ENCODE measurements around the gene CA12.

CA12 gene

DNA sequence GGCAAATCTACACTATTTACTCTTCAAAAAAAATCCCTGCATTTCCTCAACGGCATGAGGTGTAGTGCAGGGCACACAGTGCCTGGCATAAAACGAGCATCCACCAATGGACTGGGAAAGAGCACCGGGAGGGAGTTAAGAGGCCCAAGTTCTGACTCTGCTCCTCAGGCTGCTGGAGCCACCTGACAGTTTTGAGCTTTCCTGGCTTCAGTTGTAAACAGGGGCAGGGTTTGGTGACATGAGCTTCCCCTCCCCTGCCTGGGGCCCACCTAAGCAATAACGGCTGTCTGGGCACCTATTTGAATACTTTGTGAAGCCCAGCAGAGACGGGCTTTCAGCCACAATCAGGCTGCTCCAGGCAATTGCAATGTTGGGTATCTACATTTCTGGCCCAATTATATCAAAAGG lies 16.4 kb downstream of the CA12 start:
- no peak overlapping the region for H3K4me3 ChIP-seq (ENCODE audit: insufficient read depth in 1 of 2, low read depth in 1 of 2, low read length in 2 of 2)
- no peak overlapping the region for H3K23ac ChIP-seq (ENCODE audit: low read length in 2 of 2)
- no peak overlapping the region for H2BK15ac ChIP-seq (ENCODE audit: low read depth, poor library complexity, severe bottlenecking)
- H3K27ac ChIP-seq (ENCODE audit: low read length, poor library complexity, severe bottlenecking), result no peak overlapping the region
- H3K4ac ChIP-seq (ENCODE audit: low read depth in 1 of 2, low read length in 2 of 2), result no peak overlapping the region
- H3K9me3 ChIP-seq (ENCODE audit: control insufficient read depth, low read length), result no peaks in the 10 kb centered on the region
- H2BK12ac ChIP-seq (ENCODE audit: low read length in 2 of 2), result no peak overlapping the region
- no peak for DNase-seq
- H2AK5ac ChIP-seq (ENCODE audit: low read length, severe bottlenecking), result no peak overlapping the region
- H3K4me1 ChIP-seq (ENCODE audit: control insufficient read depth, insufficient read depth, low read depth, low read length), result peaks cover 17% of the 10 kb centered on the region
- no peak overlapping the region for H3K9ac ChIP-seq (ENCODE audit: low read length)
- no peaks in the 10 kb centered on the region for H3K27me3 ChIP-seq (ENCODE audit: control insufficient read depth in 1 of 2, insufficient read depth in 1 of 2, low read length in 2 of 2)
- H3K79me1 ChIP-seq (replicated peaks; ENCODE audit: low read length, poor library complexity, severe bottlenecking), result peaks cover 4% of the 10 kb centered on the region
- H2AFZ ChIP-seq (ENCODE audit: low read depth, low read length), result no peak overlapping the region
- no peak overlapping the region for H3K4me2 ChIP-seq (ENCODE audit: low read length, poor library complexity, severe bottlenecking)
- H4K91ac ChIP-seq (ENCODE audit: low read length), result no peak overlapping the region
- peaks cover 0 to 65% of the 10 kb centered on the region in 2 experiments for H3K36me3 ChIP-seq (ENCODE audit: control insufficient read depth in 1 of 2, insufficient read depth in 2 of 2, low read depth in 1 of 2, low read length in 2 of 2)
- WGBS, result 83% methylated on average over 5 of the region's 5 CpGs
- no peak overlapping the region for H4K8ac ChIP-seq (ENCODE audit: low read length)
- no peak overlapping the region for H3K14ac ChIP-seq (ENCODE audit: low read length in 2 of 2)
- H3K18ac ChIP-seq (ENCODE audit: low read depth in 1 of 2, low read length in 2 of 2), result no peak overlapping the region
- H2BK5ac ChIP-seq (ENCODE audit: low read depth, low read length, poor library complexity, severe bottlenecking), result no peak overlapping the region
- no peak overlapping the region for H2BK120ac ChIP-seq (ENCODE audit: low read depth, low read length)

DNA sequence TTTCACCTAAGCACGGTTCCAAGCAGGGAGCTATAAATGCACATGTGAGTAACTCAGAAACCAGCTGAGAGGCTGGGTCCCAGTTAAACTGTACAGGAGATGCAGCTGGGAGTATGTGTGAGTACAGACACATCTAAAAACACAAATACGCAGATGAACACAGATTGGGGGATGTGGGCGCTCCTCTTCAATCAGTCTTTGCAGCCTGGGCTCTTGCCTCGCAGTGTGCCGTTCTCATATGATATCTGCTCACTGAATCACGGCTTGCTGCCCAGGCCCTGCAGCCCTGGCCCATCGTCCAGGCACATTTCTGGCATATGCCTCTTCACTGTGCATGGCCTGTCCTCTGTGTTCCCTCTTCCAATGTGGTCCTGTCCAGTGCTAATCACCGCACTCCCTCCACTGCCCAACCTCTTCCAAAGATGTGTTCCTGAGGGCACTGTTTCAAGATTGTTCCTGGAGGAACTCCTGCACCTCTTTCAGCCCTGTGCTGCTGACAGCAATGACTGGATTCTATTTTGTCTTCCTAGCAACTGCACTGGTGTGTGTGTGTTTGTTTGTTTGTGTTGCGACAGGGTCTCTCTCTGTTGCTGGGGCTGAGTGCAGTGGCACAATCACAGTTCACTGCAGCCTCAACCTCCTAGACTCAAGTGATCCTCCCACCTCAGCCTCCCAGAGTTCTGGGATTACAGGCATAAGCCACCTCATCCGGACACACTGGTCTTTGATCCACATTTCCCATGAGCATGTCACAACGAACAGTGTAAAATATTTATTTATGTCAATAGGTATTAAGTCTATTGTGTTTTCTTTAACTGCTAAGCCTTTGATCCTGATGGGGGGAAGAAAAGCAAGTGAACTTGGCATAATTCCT lies 17.0 kb downstream of the CA12 start:
- DNase-seq, result peak; percentile 73
- Histone ChIP-seq H3K4ac (ENCODE audit: low read depth in 1 of 2, low read length in 2 of 2) (peak overlapping the region in 1 of 2 experiments; percentile 66), H3K79me1 (replicated peaks; ENCODE audit: low read length, poor library complexity, severe bottlenecking) (peaks cover 4% of the 10 kb centered on the region), H3K4me3 (ENCODE audit: insufficient read depth in 1 of 2, low read depth in 1 of 2, low read length in 2 of 2) (no peak overlapping the region), H3K4me1 (ENCODE audit: control insufficient read depth, insufficient read depth, low read depth, low read length) (peaks cover 17% of the 10 kb centered on the region), H3K18ac (ENCODE audit: low read depth in 1 of 2, low read length in 2 of 2) (no peak overlapping the region), H3K9ac (ENCODE audit: low read length) (no peak overlapping the region), H2BK120ac (ENCODE audit: low read depth, low read length) (no peak overlapping the region), H2AK5ac (ENCODE audit: low read length, severe bottlenecking) (peak overlapping the region; percentile 30), H3K14ac (ENCODE audit: low read length in 2 of 2) (no peak overlapping the region), H2BK12ac (ENCODE audit: low read length in 2 of 2) (no peak overlapping the region), H3K23ac (ENCODE audit: low read length in 2 of 2) (no peak overlapping the region), H3K36me3 (ENCODE audit: control insufficient read depth in 1 of 2, insufficient read depth in 2 of 2, low read depth in 1 of 2, low read length in 2 of 2) (peaks cover 0 to 71% of the 10 kb centered on the region in 2 experiments), H2AFZ (ENCODE audit: low read depth, low read length) (no peak overlapping the region), H3K27ac (ENCODE audit: low read length, poor library complexity, severe bottlenecking) (no peak overlapping the region), H4K8ac (ENCODE audit: low read length) (peak overlapping the region; percentile 8), H3K4me2 (ENCODE audit: low read length, poor library complexity, severe bottlenecking) (no peak overlapping the region), H3K9me3 (ENCODE audit: control insufficient read depth, low read length) (no peaks in the 10 kb centered on the region), H4K91ac (ENCODE audit: low read length) (no peak overlapping the region), H2BK15ac (ENCODE audit: low read depth, poor library complexity, severe bottlenecking) (no peak overlapping the region), H3K27me3 (ENCODE audit: control insufficient read depth in 1 of 2, insufficient read depth in 1 of 2, low read length in 2 of 2) (no peaks in the 10 kb centered on the region), H2BK5ac (ENCODE audit: low read depth, low read length, poor library complexity, severe bottlenecking) (no peak overlapping the region)
- WGBS, result 92% methylated on average over 8 of the region's 11 CpGs

DNA sequence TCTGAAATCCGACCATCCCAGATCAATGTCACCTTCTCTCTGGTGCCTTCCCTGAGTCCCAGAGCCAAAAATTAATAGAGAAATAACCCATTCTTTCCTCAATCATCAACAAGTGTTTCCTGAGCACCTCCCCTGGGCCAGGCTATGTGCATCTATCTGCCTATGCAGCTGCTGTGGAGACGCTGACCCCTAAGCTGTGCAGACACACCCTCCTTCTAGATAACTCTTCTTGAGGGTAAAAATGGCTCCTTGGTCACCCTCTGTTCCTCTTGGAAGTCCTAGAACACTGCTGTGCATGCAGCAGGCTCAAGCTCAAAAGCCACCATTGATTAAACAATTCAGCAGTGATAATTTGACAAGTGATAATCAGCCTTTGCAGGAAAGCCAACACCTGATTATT lies 18.4 kb downstream of the CA12 start:
- no peaks in the 10 kb centered on the region for H3K27me3 ChIP-seq (ENCODE audit: control insufficient read depth in 1 of 2, insufficient read depth in 1 of 2, low read length in 2 of 2)
- H2BK5ac ChIP-seq (ENCODE audit: low read depth, low read length, poor library complexity, severe bottlenecking), result no peak overlapping the region
- H3K23ac ChIP-seq (ENCODE audit: low read length in 2 of 2), result no peak overlapping the region
- no peaks in the 10 kb centered on the region for H3K79me1 ChIP-seq (replicated peaks; ENCODE audit: low read length, poor library complexity, severe bottlenecking)
- H3K4me2 ChIP-seq (ENCODE audit: low read length, poor library complexity, severe bottlenecking), result no peak overlapping the region
- no peak overlapping the region for H3K14ac ChIP-seq (ENCODE audit: low read length in 2 of 2)
- peaks cover 12% of the 10 kb centered on the region for H3K4me1 ChIP-seq (ENCODE audit: control insufficient read depth, insufficient read depth, low read depth, low read length)
- no peaks in the 10 kb centered on the region for H3K9me3 ChIP-seq (ENCODE audit: control insufficient read depth, low read length)
- H3K36me3 ChIP-seq (ENCODE audit: control insufficient read depth in 1 of 2, insufficient read depth in 2 of 2, low read depth in 1 of 2, low read length in 2 of 2), result peaks cover 0 to 64% of the 10 kb centered on the region in 2 experiments
- DNase-seq, result no peak
- no peak overlapping the region for H4K91ac ChIP-seq (ENCODE audit: low read length)
- H2AK5ac ChIP-seq (ENCODE audit: low read length, severe bottlenecking), result no peak overlapping the region
- H2AFZ ChIP-seq (ENCODE audit: low read depth, low read length), result no peak overlapping the region
- no peak overlapping the region for H2BK120ac ChIP-seq (ENCODE audit: low read depth, low read length)
- H2BK15ac ChIP-seq (ENCODE audit: low read depth, poor library complexity, severe bottlenecking), result no peak overlapping the region
- H4K8ac ChIP-seq (ENCODE audit: low read length), result no peak overlapping the region
- H3K9ac ChIP-seq (ENCODE audit: low read length), result no peak overlapping the region
- no peak overlapping the region for H3K4ac ChIP-seq (ENCODE audit: low read depth in 1 of 2, low read length in 2 of 2)
- no peak overlapping the region for H3K18ac ChIP-seq (ENCODE audit: low read depth in 1 of 2, low read length in 2 of 2)
- H2BK12ac ChIP-seq (ENCODE audit: low read length in 2 of 2), result no peak overlapping the region
- WGBS, result 83% methylated on average over 2 of the region's 2 CpGs
- no peak overlapping the region for H3K27ac ChIP-seq (ENCODE audit: low read length, poor library complexity, severe bottlenecking)
- no peak overlapping the region for H3K4me3 ChIP-seq (ENCODE audit: insufficient read depth in 1 of 2, low read depth in 1 of 2, low read length in 2 of 2)

DNA sequence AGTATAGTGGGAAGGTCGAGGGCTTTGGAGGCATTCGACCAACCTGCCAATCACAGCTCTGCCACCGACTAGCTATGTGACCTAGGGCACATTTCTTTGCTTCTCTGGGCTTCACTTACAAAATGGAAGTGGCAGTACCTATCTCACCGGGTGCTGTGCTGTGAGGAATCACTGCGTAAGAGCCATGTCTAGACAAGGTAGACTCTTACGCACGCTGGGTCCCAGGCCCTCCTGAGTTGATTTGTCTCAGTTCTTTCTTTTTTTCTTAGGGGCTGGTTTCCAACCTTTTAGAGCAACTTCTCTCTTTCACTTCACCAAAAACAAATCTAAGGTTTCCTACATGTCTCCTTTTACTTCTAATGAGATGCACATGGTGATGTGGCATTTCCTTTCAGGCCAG lies 18.8 kb downstream of the CA12 start:
- H3K36me3 ChIP-seq (ENCODE audit: control insufficient read depth in 1 of 2, insufficient read depth in 2 of 2, low read depth in 1 of 2, low read length in 2 of 2), result peaks cover 0 to 64% of the 10 kb centered on the region in 2 experiments
- H3K23ac ChIP-seq (ENCODE audit: low read length in 2 of 2), result no peak overlapping the region
- DNase-seq, result no peak
- no peak overlapping the region for H3K18ac ChIP-seq (ENCODE audit: low read depth in 1 of 2, low read length in 2 of 2)
- H2AFZ ChIP-seq (ENCODE audit: low read depth, low read length), result no peak overlapping the region
- no peak overlapping the region for H3K4me2 ChIP-seq (ENCODE audit: low read length, poor library complexity, severe bottlenecking)
- H2BK12ac ChIP-seq (ENCODE audit: low read length in 2 of 2), result no peak overlapping the region
- H3K4me1 ChIP-seq (ENCODE audit: control insufficient read depth, insufficient read depth, low read depth, low read length), result peaks cover 12% of the 10 kb centered on the region
- no peak overlapping the region for H4K8ac ChIP-seq (ENCODE audit: low read length)
- H3K14ac ChIP-seq (ENCODE audit: low read length in 2 of 2), result no peak overlapping the region
- peak overlapping the region; percentile 11 for H2AK5ac ChIP-seq (ENCODE audit: low read length, severe bottlenecking)
- H2BK5ac ChIP-seq (ENCODE audit: low read depth, low read length, poor library complexity, severe bottlenecking), result no peak overlapping the region
- no peak overlapping the region for H3K27ac ChIP-seq (ENCODE audit: low read length, poor library complexity, severe bottlenecking)
- 93% methylated on average over 7 of the region's 7 CpGs for WGBS
- no peaks in the 10 kb centered on the region for H3K27me3 ChIP-seq (ENCODE audit: control insufficient read depth in 1 of 2, insufficient read depth in 1 of 2, low read length in 2 of 2)
- H3K9ac ChIP-seq (ENCODE audit: low read length), result no peak overlapping the region
- H3K9me3 ChIP-seq (ENCODE audit: control insufficient read depth, low read length), result no peaks in the 10 kb centered on the region
- H2BK120ac ChIP-seq (ENCODE audit: low read depth, low read length), result no peak overlapping the region
- H3K79me1 ChIP-seq (replicated peaks; ENCODE audit: low read length, poor library complexity, severe bottlenecking), result no peaks in the 10 kb centered on the region
- H2BK15ac ChIP-seq (ENCODE audit: low read depth, poor library complexity, severe bottlenecking), result no peak overlapping the region
- no peak overlapping the region for H4K91ac ChIP-seq (ENCODE audit: low read length)
- H3K4me3 ChIP-seq (ENCODE audit: insufficient read depth in 1 of 2, low read depth in 1 of 2, low read length in 2 of 2), result no peak overlapping the region
- no peak overlapping the region for H3K4ac ChIP-seq (ENCODE audit: low read depth in 1 of 2, low read length in 2 of 2)

All from mesenchymal stem cell (in vitro differentiated cells and primary cell).